ENCODE results near the gene RGPD8.

- TF ChIP-seq CTCF (IDR thresholded peaks at IDR 0.05; ENCODE audit: low read depth, low read length, poor library complexity, severe bottlenecking), result no peak
- no peak for TF ChIP-seq EZH2phosphoT487 (IDR thresholded peaks at IDR 0.05; ENCODE audit: borderline replicate concordance, low read length)
Observed at GRCh38 chr2:112476434-112476833, 43.0 kb upstream of the RGPD8 start.

Data from DOHH2 (cell line).